ENCODE data around the gene ICAM1. TPM values are rescaled to one million over a fixed set of nuclear protein-coding genes. Genes with fewer than 3 reads are reported as not detected.
"Not testable (repeated sequence)": the region's sequence is repeated elsewhere in the genome, so short reads cannot be mapped to it uniquely, and the experiment has no call there.

ICAM1 gene
- total RNA-seq, 1 donor from 2014 or later: 37.4 TPM

DNA sequence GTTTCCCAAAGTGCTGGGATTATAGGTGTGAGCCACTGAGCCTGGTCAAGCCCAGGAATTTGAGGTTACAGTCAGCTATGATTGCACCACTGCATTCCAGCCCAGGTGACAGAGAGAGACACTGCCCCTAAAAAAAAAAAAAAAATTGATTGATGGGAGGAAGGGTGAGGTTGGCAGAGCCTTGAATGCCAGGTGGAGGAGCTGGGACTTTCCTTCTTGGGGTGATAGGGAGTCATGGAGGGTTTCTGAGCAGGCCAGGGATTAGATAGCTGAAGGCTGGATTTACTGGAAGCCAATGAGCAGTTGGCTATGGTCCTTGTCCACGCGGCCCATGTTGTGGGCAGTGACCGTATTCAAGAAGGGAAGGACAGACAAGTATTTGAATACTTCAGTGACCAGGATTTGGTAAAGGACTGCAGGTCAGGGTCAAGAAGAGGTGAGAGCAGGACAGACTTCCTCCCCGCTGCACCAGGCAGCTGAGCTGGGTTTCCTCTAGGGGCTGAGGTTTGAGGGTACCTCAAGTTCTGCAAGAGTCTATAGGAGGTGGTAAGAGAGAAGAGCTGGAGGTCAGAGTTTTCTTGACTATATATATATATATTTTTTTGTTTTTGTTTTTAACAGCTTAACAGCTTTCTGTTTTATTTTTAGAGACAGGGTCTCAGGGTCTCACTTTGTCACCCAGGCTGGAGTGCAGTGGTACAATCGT, 9.0 kb downstream of the ICAM1 start:
- peak overlapping the region; percentile 59 for H3K27ac Mint-ChIP-seq
- ChIA-PET POLR2A (interaction anchor here (0.6 to 1.4 kb wide), 6 partner anchors 9 to 177 kb away, joined by 3 to 13 read pairs (median 4); partner anchors contain the start of genes ICAM1 and ICAM5), CTCF (interaction anchor here (0.7 to 1.3 kb wide), 5 partner anchors 9 to 111 kb away, joined by 3 to 9 read pairs (median 3); partner anchors contain the start of genes ICAM1 and ICAM5)
- TF ChIP-seq, protein P1, sequence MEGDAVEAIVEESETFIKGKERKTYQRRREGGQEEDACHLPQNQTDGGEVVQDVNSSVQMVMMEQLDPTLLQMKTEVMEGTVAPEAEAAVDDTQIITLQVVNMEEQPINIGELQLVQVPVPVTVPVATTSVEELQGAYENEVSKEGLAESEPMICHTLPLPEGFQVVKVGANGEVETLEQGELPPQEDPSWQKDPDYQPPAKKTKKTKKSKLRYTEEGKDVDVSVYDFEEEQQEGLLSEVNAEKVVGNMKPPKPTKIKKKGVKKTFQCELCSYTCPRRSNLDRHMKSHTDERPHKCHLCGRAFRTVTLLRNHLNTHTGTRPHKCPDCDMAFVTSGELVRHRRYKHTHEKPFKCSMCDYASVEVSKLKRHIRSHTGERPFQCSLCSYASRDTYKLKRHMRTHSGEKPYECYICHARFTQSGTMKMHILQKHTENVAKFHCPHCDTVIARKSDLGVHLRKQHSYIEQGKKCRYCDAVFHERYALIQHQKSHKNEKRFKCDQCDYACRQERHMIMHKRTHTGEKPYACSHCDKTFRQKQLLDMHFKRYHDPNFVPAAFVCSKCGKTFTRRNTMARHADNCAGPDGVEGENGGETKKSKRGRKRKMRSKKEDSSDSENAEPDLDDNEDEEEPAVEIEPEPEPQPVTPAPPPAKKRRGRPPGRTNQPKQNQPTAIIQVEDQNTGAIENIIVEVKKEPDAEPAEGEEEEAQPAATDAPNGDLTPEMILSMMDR (IDR thresholded peaks at IDR 0.05): no peak
- intact Hi-C loops (cut with micrococcal nuclease): no loop called here
- ATAC-seq (ENCODE audit: low read depth) (no peak), DNase-seq (no peak)
- H3K9me3 Mint-ChIP-seq: no peaks in the 10 kb centered on the region
- H3K27me3 Mint-ChIP-seq: no peaks in the 10 kb centered on the region
- H3K36me3 Mint-ChIP-seq (ENCODE audit: low read depth): peaks cover 63% of the 10 kb centered on the region
- peaks cover 30% of the 10 kb centered on the region for H3K4me1 Mint-ChIP-seq
- no peak overlapping the region for H3K4me3 Mint-ChIP-seq

- CTCF ChIA-PET; ATAC-seq (ENCODE audit: low read depth); H3K4me3 Mint-ChIP-seq; DNase-seq; H3K27me3 Mint-ChIP-seq; H3K27ac Mint-ChIP-seq; H3K9me3 Mint-ChIP-seq; intact Hi-C loops (cut with micrococcal nuclease): not testable (repeated sequence)
- H3K4me1 Mint-ChIP-seq: peaks cover 47% of the 10 kb centered on the region
- peaks cover 69% of the 10 kb centered on the region for H3K36me3 Mint-ChIP-seq (ENCODE audit: low read depth)
- POLR2A ChIA-PET: interaction anchor here (0.6 kb wide), 1 partner anchor 45 kb away, joined by 5 read pairs; no protein-coding TSS in a partner anchor
Observed at GRCh38 chr19:10282043-10282442, 11.1 kb downstream of the ICAM1 start.

- no peak for ATAC-seq (ENCODE audit: low read depth)
- ChIA-PET CTCF (interaction anchor here (0.9 kb wide), 1 partner anchor 133 kb away, joined by 3 read pairs; no protein-coding TSS in a partner anchor), POLR2A (interaction anchor here (0.8 kb wide), 1 partner anchor 12 kb away, joined by 7 read pairs; the partner anchor contains the start of gene ICAM1)
- Mint-ChIP-seq H3K9me3 (no peaks in the 10 kb centered on the region), H3K27me3 (peaks cover 3% of the 10 kb centered on the region), H3K36me3 (ENCODE audit: low read depth) (peaks cover 58% of the 10 kb centered on the region), H3K4me1 (peaks cover 46% of the 10 kb centered on the region), H3K27ac (no peak overlapping the region), H3K4me3 (no peak overlapping the region)
- TF ChIP-seq, protein P1 (IDR thresholded peaks at IDR 0.05): no peak
- DNase-seq: no peak
- intact Hi-C loops (cut with micrococcal nuclease): no loop called here
Observed at GRCh38 chr19:10283301-10284064, 12.6 kb downstream of the ICAM1 start.

DNA sequence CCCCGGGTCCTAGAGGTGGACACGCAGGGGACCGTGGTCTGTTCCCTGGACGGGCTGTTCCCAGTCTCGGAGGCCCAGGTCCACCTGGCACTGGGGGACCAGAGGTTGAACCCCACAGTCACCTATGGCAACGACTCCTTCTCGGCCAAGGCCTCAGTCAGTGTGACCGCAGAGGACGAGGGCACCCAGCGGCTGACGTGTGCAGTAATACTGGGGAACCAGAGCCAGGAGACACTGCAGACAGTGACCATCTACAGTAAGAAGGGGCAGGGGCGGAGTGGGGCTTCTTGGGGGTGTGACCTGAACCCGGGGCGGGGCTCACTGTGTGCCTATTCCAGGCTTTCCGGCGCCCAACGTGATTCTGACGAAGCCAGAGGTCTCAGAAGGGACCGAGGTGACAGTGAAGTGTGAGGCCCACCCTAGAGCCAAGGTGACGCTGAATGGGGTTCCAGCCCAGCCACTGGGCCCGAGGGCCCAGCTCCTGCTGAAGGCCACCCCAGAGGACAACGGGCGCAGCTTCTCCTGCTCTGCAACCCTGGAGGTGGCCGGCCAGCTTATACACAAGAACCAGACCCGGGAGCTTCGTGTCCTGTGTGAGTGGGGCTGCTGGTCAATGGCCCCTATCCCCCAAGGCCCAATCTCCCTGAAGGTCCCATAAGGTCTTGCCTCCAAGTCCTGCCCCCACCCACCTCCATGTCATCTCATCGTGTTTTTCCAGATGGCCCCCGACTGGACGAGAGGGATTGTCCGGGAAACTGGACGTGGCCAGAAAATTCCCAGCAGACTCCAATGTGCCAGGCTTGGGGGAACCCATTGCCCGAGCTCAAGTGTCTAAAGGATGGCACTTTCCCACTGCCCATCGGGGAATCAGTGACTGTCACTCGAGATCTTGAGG, 13.4 kb downstream of the ICAM1 start:
- H3K27ac Mint-ChIP-seq: no peak overlapping the region
- CTCF ChIA-PET: interaction anchor here (0.9 kb wide), 1 partner anchor 132 kb away, joined by 3 read pairs; no protein-coding TSS in a partner anchor
- no peak for ATAC-seq (ENCODE audit: low read depth)
- no peaks in the 10 kb centered on the region for H3K9me3 Mint-ChIP-seq
- H3K36me3 Mint-ChIP-seq (ENCODE audit: low read depth): peaks cover 52% of the 10 kb centered on the region
- peaks cover 49% of the 10 kb centered on the region for H3K4me1 Mint-ChIP-seq
- POLR2A ChIA-PET: interaction anchor here (6.5 kb wide), 1 partner anchor 13 kb away, joined by 128 read pairs; the partner anchor contains the start of gene ICAM1
- intact Hi-C loops (cut with micrococcal nuclease): no loop called here
- no peak overlapping the region for H3K4me3 Mint-ChIP-seq
- H3K27me3 Mint-ChIP-seq: peaks cover 7% of the 10 kb centered on the region
- TF ChIP-seq, protein P1 (IDR thresholded peaks at IDR 0.05): no peak
- no peak for DNase-seq

- H3K4me1 Mint-ChIP-seq: peaks cover 49% of the 10 kb centered on the region
- H3K4me3 Mint-ChIP-seq: no peak overlapping the region
- H3K36me3 Mint-ChIP-seq (ENCODE audit: low read depth): peaks cover 49% of the 10 kb centered on the region
- no peaks in the 10 kb centered on the region for H3K9me3 Mint-ChIP-seq
- ATAC-seq (ENCODE audit: low read depth) (no peak), DNase-seq (no peak)
- no peak overlapping the region for H3K27ac Mint-ChIP-seq
- TF ChIP-seq, protein P1 (IDR thresholded peaks at IDR 0.05): no peak
- CTCF ChIA-PET: no interaction called here
- peaks cover 7% of the 10 kb centered on the region for H3K27me3 Mint-ChIP-seq
- POLR2A ChIA-PET: interaction anchor here (6.5 kb wide), 1 partner anchor 13 kb away, joined by 128 read pairs; the partner anchor contains the start of gene ICAM1
- intact Hi-C loops (cut with micrococcal nuclease): no loop called here
Observed at GRCh38 chr19:10284960-10285278, 14.0 kb downstream of the ICAM1 start.

Measured in activated B cell treated with CpG ODN at 0.5 μM for 24 hours (primary cell).